Upper lobe of right lung (tissue), 1 donor: ENCODE results near the gene RPS27A. TPM values are rescaled to one million over a fixed set of nuclear protein-coding genes. Genes with fewer than 3 reads are reported as not detected.
"Not testable (repeated sequence)": the region's sequence is repeated elsewhere in the genome, so short reads cannot be mapped to it uniquely, and the experiment has no call there.

Source experiments
- ATAC-seq: fragments of 200-7000 bp; cut with Tn5 transposase; one replicate; pipeline ENCODE4 v1.9.1; 2020; ENCODE audit warnings: mild to moderate bottlenecking, moderate library complexity
- DNase-seq: peaks from one replicate; pipeline ENCODE4 v3.0.0-alpha.2; 2020
- H3K27ac ChIP-seq: fragments of 200-600 bp; one replicate; pipeline ENCODE4 v1.8.0; 2022
- H3K27me3 ChIP-seq: fragments of 200-600 bp; one replicate; pipeline ENCODE4 v1.8.0; 2022; ENCODE audit warnings: mild to moderate bottlenecking
- H3K36me3 ChIP-seq: fragments of 200-600 bp; one replicate; pipeline ENCODE4 v1.8.0; 2022
- H3K4me1 ChIP-seq: fragments of 200-600 bp; one replicate; pipeline ENCODE4 v1.8.0; 2022
- H3K4me3 ChIP-seq: fragments of 200-600 bp; one replicate; pipeline ENCODE4 v1.8.0; 2022; ENCODE audit warnings: mild to moderate bottlenecking
- H3K9me3 ChIP-seq: fragments of 200-600 bp; one replicate; pipeline ENCODE4 v1.8.0; 2022
- CTCF ChIP-seq: fragments of 200-600 bp; IDR thresholded peaks from one replicate; pipeline ENCODE4 v1.8.0; 2022; ENCODE audit warnings: antibody characterized with exemption
- intact Hi-C: fragments of 100-400 bp; cut with DNase I; formaldehyde crosslinking; loops from one replicate; pipeline ENCODE4 v1.11.0; 2022
- total RNA-seq: library from RNA; stranded (reverse); fragmentation: NEBNext Ultra II Directional; extraction: Animal tissue kit (Norgen Biotek cat#: 25700); gene quantifications from one replicate; pipeline ENCODE4 v1.2.1, GENCODE V29; 2021
- donor health status: DM: no; HTN: yes; CAD: no; lungs with severe emphysema.

Gene RPS27A
- total RNA-seq, 1 donor from 2014 or later = 706 TPM

- Histone ChIP-seq H3K27ac (no peak overlapping the region), H3K4me3 (no peak overlapping the region), H3K27me3 (no peaks in the 10 kb centered on the region), H3K36me3 (peaks cover 66% of the 10 kb centered on the region), H3K9me3 (no peaks in the 10 kb centered on the region), H3K4me1 (peaks cover 21% of the 10 kb centered on the region)
- DNase-seq (no peak), ATAC-seq (no peak)
- intact Hi-C loops = no loop called here
- TF ChIP-seq CTCF = no peak
Measured at GRCh38 chr2:55235724-55236538, 3.4 kb downstream of the RPS27A start.

- no peak overlapping the region for H3K4me3 ChIP-seq
- H3K36me3 ChIP-seq = peaks cover 66% of the 10 kb centered on the region
Measured at GRCh38 chr2:55236992-55237543, 4.6 kb downstream of the RPS27A start.

GRCh38 chr2:55239656-55240222 lies 7.3 kb downstream of the RPS27A start:
- DNase-seq (no peak), ATAC-seq (no peak)
- H3K4me1 ChIP-seq = peaks cover 2% of the 10 kb centered on the region
- H3K36me3 ChIP-seq = peaks cover 77% of the 10 kb centered on the region
- no peaks in the 10 kb centered on the region for H3K9me3 ChIP-seq
- intact Hi-C loops = no loop called here
- H3K4me3 ChIP-seq = no peak overlapping the region
- no peak for TF ChIP-seq CTCF
- no peaks in the 10 kb centered on the region for H3K27me3 ChIP-seq
- no peak overlapping the region for H3K27ac ChIP-seq

More at GRCh38 chr2:55236992-55237543, 4.6 kb downstream of the RPS27A start:
- intact Hi-C loops = no loop called here
- ATAC-seq = no peak
- DNase-seq = no peak
- H3K27me3 ChIP-seq = no peaks in the 10 kb centered on the region
- TF ChIP-seq CTCF = no peak
- H3K4me1 ChIP-seq = peaks cover 15% of the 10 kb centered on the region
- H3K9me3 ChIP-seq = no peaks in the 10 kb centered on the region
- no peak overlapping the region for H3K27ac ChIP-seq

DNA sequence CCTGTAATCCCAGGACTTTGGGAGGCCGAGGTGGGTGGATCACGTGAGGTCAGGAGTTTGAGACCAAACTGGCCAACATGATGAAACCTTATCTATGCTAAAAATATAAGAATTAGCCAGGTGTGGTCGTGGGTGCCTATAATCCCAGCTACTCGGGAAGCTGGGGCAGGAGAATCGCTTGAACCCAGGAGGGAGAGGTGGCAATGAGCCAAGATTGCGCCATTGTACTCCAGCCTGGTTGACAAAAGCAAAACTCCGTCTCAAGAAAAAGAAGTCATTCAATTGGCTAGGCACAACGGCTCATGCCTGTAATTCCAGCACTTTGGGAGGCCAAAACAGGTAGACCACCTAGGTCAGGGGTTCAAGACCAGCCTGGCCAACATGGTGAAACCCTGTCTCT lies 9.1 kb downstream of the RPS27A start:
- H3K4me1 ChIP-seq, H3K27ac ChIP-seq, DNase-seq, H3K4me3 ChIP-seq, intact Hi-C loops, ATAC-seq, H3K27me3 ChIP-seq, H3K9me3 ChIP-seq: not testable (repeated sequence)
- peaks cover 77% of the 10 kb centered on the region for H3K36me3 ChIP-seq

DNA sequence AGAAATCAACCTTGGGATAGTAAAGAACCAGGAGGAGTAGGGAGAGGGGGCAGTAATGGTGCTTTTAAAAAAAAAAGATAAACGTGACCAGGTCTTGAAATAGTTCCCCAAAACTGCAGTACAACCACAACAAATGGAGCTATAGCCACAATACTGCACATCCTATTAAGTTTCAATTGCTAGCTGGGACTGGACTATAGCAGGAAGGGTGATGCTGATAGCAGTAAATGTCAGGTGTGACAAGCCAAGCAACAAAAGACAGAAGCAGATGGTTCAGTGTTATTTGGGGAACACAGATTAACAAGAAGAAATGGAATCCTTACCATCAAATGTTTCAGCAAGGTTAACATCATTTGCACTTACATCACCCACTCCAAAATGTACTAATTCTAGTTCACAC lies 10.1 kb downstream of the RPS27A start:
- Histone ChIP-seq H3K27me3 (no peaks in the 10 kb centered on the region), H3K9me3 (no peaks in the 10 kb centered on the region), H3K4me1 (no peaks in the 10 kb centered on the region), H3K4me3 (no peak overlapping the region), H3K27ac (no peak overlapping the region), H3K36me3 (peaks cover 77% of the 10 kb centered on the region)
- no peak for TF ChIP-seq CTCF
- DNase-seq = no peak
- intact Hi-C loops = no loop called here
- no peak for ATAC-seq

DNA sequence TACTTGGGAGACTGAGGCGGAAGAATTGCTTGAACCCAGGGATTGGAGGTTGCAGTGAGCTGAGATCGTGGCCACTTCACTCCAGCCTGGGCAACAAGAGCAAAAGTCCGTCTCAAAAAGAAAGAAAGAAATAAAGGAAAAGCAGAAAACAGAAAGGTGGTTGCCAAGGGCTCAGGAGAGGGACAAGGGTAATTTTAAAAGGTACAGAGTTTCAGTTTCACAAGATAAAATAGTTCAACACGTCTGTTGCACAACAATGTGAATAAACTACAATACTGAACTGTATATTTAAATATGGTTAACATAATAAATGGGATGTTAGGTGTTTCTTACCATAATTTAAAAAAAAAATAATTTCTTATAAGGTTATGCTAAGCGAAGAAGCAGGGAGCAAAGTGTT lies 12.9 kb downstream of the RPS27A start:
- no peak for TF ChIP-seq CTCF
- H3K27ac ChIP-seq = no peak overlapping the region
- no peaks in the 10 kb centered on the region for H3K27me3 ChIP-seq
- no peaks in the 10 kb centered on the region for H3K4me1 ChIP-seq
- intact Hi-C loops = no loop called here
- no peak overlapping the region for H3K4me3 ChIP-seq
- H3K36me3 ChIP-seq = peaks cover 68% of the 10 kb centered on the region
- ATAC-seq (no peak), DNase-seq (no peak)
- no peaks in the 10 kb centered on the region for H3K9me3 ChIP-seq
